Testis (tissue), 3 donors: Measurements from ENCODE around the gene REST. TPM values are rescaled to one million over a fixed set of nuclear protein-coding genes. Genes with fewer than 3 reads are reported as not detected.
A peak's percentile ranks its signal among the peaks of the same experiment; 100 is the strongest.

ENCODE experiments used
- DNase-seq: peaks from one replicate; pipeline ENCODE4 v3.0.0-alpha.2; 2019
- H3K27ac ChIP-seq, 2 donors: fragments of 200-600 bp; sonication (generic); one replicate each; pipeline ENCODE4 v1.5.1; 2019
- H3K27me3 ChIP-seq: fragments of 200-600 bp; sonication (generic); one replicate; pipeline ENCODE4 v1.5.1; 2019
- H3K36me3 ChIP-seq: fragments of 200-600 bp; sonication (generic); one replicate; pipeline ENCODE4 v1.5.1; 2017; ENCODE audit warnings: low read depth; ENCODE audit errors: missing control alignments
- H3K4me1 ChIP-seq: fragments of 200-600 bp; sonication (generic); one replicate; pipeline ENCODE4 v1.5.1; 2019
- H3K4me3 ChIP-seq, 2 donors: fragments of 200-600 bp; sonication (generic); one replicate each; pipeline ENCODE4 v1.5.1; 2017 to 2019
- H3K9me3 ChIP-seq: fragments of 200-600 bp; sonication (generic); one replicate; pipeline ENCODE4 v1.5.1; 2017
- CTCF ChIP-seq, 3 experiments: fragments of 450-650 bp in 2 of 3; fragments of 200-600 bp in 1 of 3; sonication (generic) in 1 of 3; IDR thresholded peaks; one replicate each; pipeline ENCODE4 v1.5.1; 2016 to 2019; ENCODE audit warnings: antibody characterized with exemption in 3 of 3, mild to moderate bottlenecking in 2 of 3, moderate library complexity in 1 of 3
- POLR2A ChIP-seq: fragments of 450-650 bp; IDR thresholded peaks from one replicate; pipeline ENCODE4 v1.6.1; 2017; ENCODE audit warnings: antibody characterized with exemption, mild to moderate bottlenecking, moderate library complexity
- WGBS, 2 donors: methylation state at CpG; one replicate each; pipeline ENCODE4 v1.1.5; 2018; 5-methylcytosine and 5-hydroxymethylcytosine counted together
- intact Hi-C: fragments of 100-400 bp; cut with DNase I; formaldehyde crosslinking; loops from one replicate; pipeline ENCODE4 v1.15.1; 2023; ENCODE audit warnings: low total_unique reads
- polyA plus RNA-seq: library from polyadenylated mRNA; stranded (reverse); fragments of 350-450 nt; fragmentation: Illumina TruSeq; extraction: RNeasy Lipid Tissue Mini Kit (QIAGEN cat#74804); gene quantifications from one replicate; pipeline ENCODE4 v1.2.3, GENCODE V29; 2014; ENCODE audit warnings: low read depth, low replicate concordance; ENCODE audit not compliant: insufficient read depth
- total RNA-seq, 2 donors: library from RNA; depleted of rRNA; stranded (reverse); fragments of >200 nt; gene quantifications; one replicate each; pipeline ENCODE4 v1.2.3, GENCODE V29; 2016

REST gene
- total and polyA plus RNA-seq, 3 donors from 2014 or later: 10.7 to 58.2 (median 50.2) TPM

- Histone ChIP-seq H3K4me3 (peak overlapping the region; percentile 92 to 97), H3K9me3 (no peaks in the 10 kb centered on the region), H3K4me1 (peaks cover 16% of the 10 kb centered on the region), H3K27me3 (no peaks in the 10 kb centered on the region), H3K27ac (peak overlapping the region in 1 of 2 donors; percentile 93), H3K36me3 (no peaks in the 10 kb centered on the region)
- peak; percentile 30 for DNase-seq
- TF ChIP-seq POLR2A (no peak), CTCF (IDR thresholded peaks at IDR 0.05) (no peak)
- 8 to 10% methylated on average over 21 of the region's 21 CpGs for WGBS, 2 donors
- intact Hi-C loops: loop anchor here (5.0 kb wide), 1 partner anchor 72 kb away; the partner anchor contains the start of gene REST
Measured at GRCh38 chr4:56979421-56980072, 71.8 kb downstream of the REST start.

DNA sequence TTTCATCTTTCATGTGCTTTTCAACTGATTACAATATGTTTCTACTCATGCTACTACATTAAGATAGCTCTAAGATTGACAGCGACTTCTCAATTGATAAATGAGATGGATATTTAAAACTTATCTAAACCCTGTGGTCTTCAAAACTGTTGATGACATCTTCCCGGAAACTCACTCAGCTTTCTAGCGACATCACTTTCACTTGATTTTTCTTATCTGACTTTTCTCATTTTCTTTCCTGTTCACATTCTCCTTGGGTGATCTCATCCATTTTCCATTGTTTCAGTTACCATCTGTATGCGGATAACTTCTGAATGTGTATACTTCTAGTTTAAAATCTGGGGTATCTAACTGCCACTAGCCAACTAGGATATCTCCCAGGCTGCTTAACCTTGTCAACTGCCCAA lies 74.1 kb downstream of the REST start:
- no peak for DNase-seq
- Histone ChIP-seq H3K36me3 (no peaks in the 10 kb centered on the region), H3K4me3 (no peak overlapping the region), H3K4me1 (no peaks in the 10 kb centered on the region), H3K27me3 (no peaks in the 10 kb centered on the region), H3K27ac (no peak overlapping the region), H3K9me3 (no peaks in the 10 kb centered on the region)
- WGBS, 2 donors: 79% methylated on average over 4 of the region's 4 CpGs
- intact Hi-C loops: no loop called here
- TF ChIP-seq CTCF (IDR thresholded peaks at IDR 0.05) (no peak), POLR2A (no peak)

- Histone ChIP-seq H3K27ac (no peak overlapping the region), H3K4me1 (no peaks in the 10 kb centered on the region), H3K27me3 (no peaks in the 10 kb centered on the region), H3K4me3 (no peak overlapping the region), H3K36me3 (no peaks in the 10 kb centered on the region), H3K9me3 (no peaks in the 10 kb centered on the region)
- no peak for DNase-seq
- WGBS, 2 donors: 88 to 90% methylated on average over 1 of the region's 1 CpG
- intact Hi-C loops: no loop called here
- TF ChIP-seq CTCF (IDR thresholded peaks at IDR 0.05) (no peak), POLR2A (no peak)
Measured at GRCh38 chr4:56986192-56986591, 78.5 kb downstream of the REST start.

DNA sequence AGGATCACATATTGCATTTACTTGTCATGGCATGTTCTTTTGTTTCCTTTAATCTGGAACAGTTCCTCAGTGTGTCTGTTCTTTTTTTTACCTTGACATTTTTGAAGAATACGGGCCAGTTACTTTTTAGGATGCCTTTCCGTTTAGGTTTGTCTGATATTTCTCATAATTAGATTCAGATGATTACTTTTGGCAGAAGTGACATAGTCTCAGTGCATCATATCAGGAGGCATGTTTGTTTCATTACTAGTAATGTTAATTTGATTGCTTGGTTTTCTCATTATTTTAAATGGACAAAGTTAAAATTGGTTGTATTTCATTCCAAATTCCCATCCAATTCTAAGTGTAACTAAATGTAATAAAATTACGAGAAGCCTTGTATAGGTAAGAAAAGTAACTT lies 79.3 kb downstream of the REST start:
- intact Hi-C loops: no loop called here
- H3K4me3 ChIP-seq: no peak overlapping the region
- H3K27ac ChIP-seq: no peak overlapping the region
- no peak for DNase-seq
- no peaks in the 10 kb centered on the region for H3K27me3 ChIP-seq
- no peaks in the 10 kb centered on the region for H3K4me1 ChIP-seq
- no peak for TF ChIP-seq CTCF (IDR thresholded peaks at IDR 0.05)
- no peak for TF ChIP-seq POLR2A
- no peaks in the 10 kb centered on the region for H3K36me3 ChIP-seq
- no peaks in the 10 kb centered on the region for H3K9me3 ChIP-seq
- 80 to 90% methylated on average over 3 of the region's 3 CpGs for WGBS, 2 donors
